ENCODE measurements around the gene ABCC11.

DNA sequence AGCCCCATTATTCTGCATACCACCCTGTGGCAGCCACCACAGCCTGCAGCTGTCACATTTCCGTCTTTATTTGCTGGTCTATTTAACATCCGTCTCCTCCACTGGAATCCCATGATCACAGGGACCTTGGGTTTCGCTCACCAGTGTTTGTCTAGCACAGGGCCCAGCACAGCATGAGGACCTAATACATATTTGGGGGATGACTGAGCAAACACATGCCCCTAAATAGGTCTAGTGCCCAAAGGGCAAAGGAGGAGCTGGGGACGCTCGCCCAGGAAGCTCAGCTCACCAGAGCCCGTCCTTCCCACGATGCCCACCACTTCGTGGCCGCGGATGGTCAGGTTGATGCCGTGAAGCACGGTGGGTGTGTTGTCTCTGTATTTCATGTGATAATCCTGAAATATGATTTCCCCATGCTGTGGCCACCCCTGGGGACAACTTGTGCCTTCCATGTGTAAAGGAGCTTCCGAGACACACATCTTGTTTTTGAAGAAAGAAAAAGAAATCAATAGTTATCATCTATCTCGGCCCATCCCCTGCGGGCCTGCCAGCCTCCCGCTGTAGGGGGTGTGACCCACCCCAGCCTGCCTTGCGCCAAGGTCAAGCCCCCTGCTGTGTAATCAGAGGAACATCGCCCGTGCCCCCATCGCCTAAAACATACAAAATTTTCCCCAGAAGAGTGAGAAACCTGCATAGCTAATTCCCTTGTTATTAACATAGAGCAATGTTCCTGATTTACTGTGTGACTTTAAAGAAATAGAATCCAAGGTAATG lies 70.5 kb downstream of the ABCC11 start:
- no peak for TF ChIP-seq EZH2 (IDR thresholded peaks at IDR 0.05; ENCODE audit: borderline replicate concordance, insufficient read depth, low read depth, low read length, poor library complexity, severe bottlenecking)
- TF ChIP-seq, protein P1, sequence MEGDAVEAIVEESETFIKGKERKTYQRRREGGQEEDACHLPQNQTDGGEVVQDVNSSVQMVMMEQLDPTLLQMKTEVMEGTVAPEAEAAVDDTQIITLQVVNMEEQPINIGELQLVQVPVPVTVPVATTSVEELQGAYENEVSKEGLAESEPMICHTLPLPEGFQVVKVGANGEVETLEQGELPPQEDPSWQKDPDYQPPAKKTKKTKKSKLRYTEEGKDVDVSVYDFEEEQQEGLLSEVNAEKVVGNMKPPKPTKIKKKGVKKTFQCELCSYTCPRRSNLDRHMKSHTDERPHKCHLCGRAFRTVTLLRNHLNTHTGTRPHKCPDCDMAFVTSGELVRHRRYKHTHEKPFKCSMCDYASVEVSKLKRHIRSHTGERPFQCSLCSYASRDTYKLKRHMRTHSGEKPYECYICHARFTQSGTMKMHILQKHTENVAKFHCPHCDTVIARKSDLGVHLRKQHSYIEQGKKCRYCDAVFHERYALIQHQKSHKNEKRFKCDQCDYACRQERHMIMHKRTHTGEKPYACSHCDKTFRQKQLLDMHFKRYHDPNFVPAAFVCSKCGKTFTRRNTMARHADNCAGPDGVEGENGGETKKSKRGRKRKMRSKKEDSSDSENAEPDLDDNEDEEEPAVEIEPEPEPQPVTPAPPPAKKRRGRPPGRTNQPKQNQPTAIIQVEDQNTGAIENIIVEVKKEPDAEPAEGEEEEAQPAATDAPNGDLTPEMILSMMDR (IDR thresholded peaks at IDR 0.05) = no peak
